HG03060 (cell line): ENCODE data around the gene PERP.
A peak's percentile ranks its signal among the peaks of the same experiment; 100 is the strongest.
"Not testable (repeated sequence)": the region's sequence is repeated elsewhere in the genome, so short reads cannot be mapped to it uniquely, and the experiment has no call there.

Experiments
- ATAC-seq: cut with Tn5 transposase; IDR thresholded peaks from one replicate; pipeline ENCODE4 v1.9.1; 2021; ENCODE audit warnings: low read depth, moderate number of reproducible peaks; ENCODE audit not compliant: unreplicated experiment

The PERP gene

GRCh38 chr6:138107078-138107751, at the start of gene PERP:
Gene PERP (minus strand): TSS chr6:138107419. CDS start chr6:138107340, 79 bp downstream.
- ATAC-seq, result no peak

GRCh38 chr6:138155443-138155842, 48.2 kb upstream of the PERP start:
- ATAC-seq, result no peak

- ATAC-seq, result no peak
Observed at GRCh38 chr6:138146544-138146943, 39.3 kb upstream of the PERP start.

GRCh38 chr6:138145402-138145801, 38.2 kb upstream of the PERP start:
- peak; percentile 52 for ATAC-seq

GRCh38 chr6:138142806-138143205, 35.6 kb upstream of the PERP start:
- no peak for ATAC-seq

GRCh38 chr6:138129190-138129589, 22.0 kb upstream of the PERP start:
- ATAC-seq, result no peak

GRCh38 chr6:138128096-138128495, 20.9 kb upstream of the PERP start:
- ATAC-seq, result no peak

- ATAC-seq, result no peak
Observed at GRCh38 chr6:138124096-138124495, 16.9 kb upstream of the PERP start.

GRCh38 chr6:138119976-138120375, 12.8 kb upstream of the PERP start:
- no peak for ATAC-seq

GRCh38 chr6:138119229-138119628, 12.0 kb upstream of the PERP start:
- not testable (repeated sequence) for ATAC-seq

GRCh38 chr6:138117376-138117914, 10.2 kb upstream of the PERP start:
- ATAC-seq, result no peak

GRCh38 chr6:138116661-138116999, 9.4 kb upstream of the PERP start:
- no peak for ATAC-seq

- ATAC-seq, result peak; percentile 60
Observed at GRCh38 chr6:138115877-138116660, 8.8 kb upstream of the PERP start.

GRCh38 chr6:138115201-138115600, 8.0 kb upstream of the PERP start:
- no peak for ATAC-seq

- ATAC-seq, result no peak
Observed at GRCh38 chr6:138113588-138114210, 6.5 kb upstream of the PERP start.

- no peak for ATAC-seq
Observed at GRCh38 chr6:138110229-138110628, 3.0 kb upstream of the PERP start.

GRCh38 chr6:138109042-138109997, 2.1 kb upstream of the PERP start:
- ATAC-seq, result no peak

- no peak for ATAC-seq
Observed at GRCh38 chr6:138107752-138108592, 753 bp upstream of the PERP start.

- ATAC-seq, result no peak
Observed at GRCh38 chr6:138106665-138107077, 548 bp downstream of the PERP start.
